ENCODE data around the gene PNPLA6. TPM values are rescaled to one million over a fixed set of nuclear protein-coding genes. Genes with fewer than 3 reads are reported as not detected.

The PNPLA6 gene
- total and polyA plus RNA-seq, 2 of the 4 experiments (the other 2 are of a cell fraction), result 17.9 to 52.7 TPM

DNA sequence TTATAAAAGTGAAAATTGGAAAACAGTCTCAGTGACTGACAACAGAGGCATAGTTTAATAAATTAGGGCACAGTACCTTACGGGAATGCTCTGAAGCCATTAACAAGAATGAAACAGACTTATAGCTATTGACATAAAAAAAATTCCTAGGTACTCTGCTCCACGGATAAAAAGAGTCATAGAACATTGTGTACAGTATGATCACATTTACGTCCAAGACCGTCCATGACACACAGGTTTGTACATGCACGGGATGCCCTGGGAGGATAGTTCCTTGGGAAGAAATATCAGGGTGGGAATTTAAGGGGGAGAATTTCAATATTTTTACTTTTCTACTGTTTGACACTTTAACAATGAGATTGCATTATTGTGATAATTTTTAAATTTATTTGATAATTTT, 35.2 kb downstream of the PNPLA6 start:
- H2BK5ac ChIP-seq (ENCODE audit: low read depth, low read length, poor library complexity, severe bottlenecking), result no peak overlapping the region
- no peaks in the 10 kb centered on the region for H3K36me3 ChIP-seq (ENCODE audit: control insufficient read depth, insufficient read depth, low read length)
- no peak overlapping the region for H2BK20ac ChIP-seq (ENCODE audit: low read depth, low read length)
- dilution Hi-C loops (cut with HindIII; ENCODE audit: low sequenced_read_pairs, unreplicated experiment), result no loop called here
- no peak overlapping the region for H2AFZ ChIP-seq (replicated peaks; ENCODE audit: low read length, poor library complexity)
- no peak overlapping the region for H2BK15ac ChIP-seq (ENCODE audit: low read depth, low read length)
- H2BK120ac ChIP-seq (ENCODE audit: low read depth, low read length), result no peak overlapping the region
- no peak overlapping the region for H4K91ac ChIP-seq (ENCODE audit: insufficient read depth, low read depth, low read length)
- H3K4me3 ChIP-seq (ENCODE audit: insufficient read depth, low read depth, low read length), result no peak overlapping the region
- no peaks in the 10 kb centered on the region for H3K9me1 ChIP-seq (ENCODE audit: insufficient read depth, low read length)
- H3K23ac ChIP-seq (ENCODE audit: low read depth, low read length), result no peak overlapping the region
- no peak for ATAC-seq (ENCODE audit: low read depth)
- H2AK5ac ChIP-seq (ENCODE audit: low read depth, low read length), result no peak overlapping the region
- WGBS, 2 experiments (ENCODE audit: extremely low coverage in 2 of 2, insufficient read length in 1 of 2), result no CpG with 5 or more reads among the region's 5 CpGs
- no peak for TF ChIP-seq MAZ (IDR thresholded peaks at IDR 0.05; ENCODE audit: borderline replicate concordance, low read depth, low read length)
- no peak for TF ChIP-seq RCOR1 (IDR thresholded peaks at IDR 0.05; ENCODE audit: insufficient replicate concordance, low read length)
- TF ChIP-seq RFX5 (IDR thresholded peaks at IDR 0.05; ENCODE audit: low read depth, low read length), result no peak
- TF ChIP-seq CHD1 (IDR thresholded peaks at IDR 0.05; ENCODE audit: low read depth, low read length), result no peak
- no peak for TF ChIP-seq MXI1 (IDR thresholded peaks at IDR 0.05; ENCODE audit: borderline replicate concordance, low read depth, low read length)
- TF ChIP-seq MAFK (IDR thresholded peaks at IDR 0.05; ENCODE audit: low read depth, low read length), result no peak
- no peak overlapping the region for H3K4me2 ChIP-seq (ENCODE audit: low read depth, low read length)
- H3K27ac ChIP-seq (ENCODE audit: insufficient read depth, low read length), result no peak overlapping the region
- intact Hi-C loops (cut with micrococcal nuclease), result no loop called here
- H3K14ac ChIP-seq (replicated peaks; ENCODE audit: low read depth, low read length), result no peak overlapping the region
- no peaks in the 10 kb centered on the region for H3K9me3 ChIP-seq (ENCODE audit: control insufficient read depth, insufficient read depth, low read length)
- no peaks in the 10 kb centered on the region for H3K27me3 ChIP-seq (ENCODE audit: control insufficient read depth, insufficient read depth, low read length)
- H3K4me1 ChIP-seq (ENCODE audit: control insufficient read depth, insufficient read depth, low read length), result no peaks in the 10 kb centered on the region
- DNase-seq, result no peak
- H3K4ac ChIP-seq (ENCODE audit: low read depth, low read length), result no peak overlapping the region
- BruUV-seq (replicated peaks), result no TSS peak
- H4K20me1 ChIP-seq (ENCODE audit: insufficient read depth, low read length), result no peaks in the 10 kb centered on the region
- CTCF ChIA-PET, result interaction anchor here (0.7 kb wide), 1 partner anchor 233 kb away, joined by 4 read pairs; no protein-coding TSS in a partner anchor
- H3K56ac ChIP-seq (ENCODE audit: extremely low read depth, insufficient read depth, low read length), result no peak overlapping the region
- no peak overlapping the region for H2AK9ac ChIP-seq (replicated peaks; ENCODE audit: low read depth, low read length, poor library complexity)
- H4K8ac ChIP-seq (ENCODE audit: low read depth in 2 of 2, low read length in 2 of 2), result no peak overlapping the region
- H3K9ac ChIP-seq (ENCODE audit: low read depth, low read length), result no peak overlapping the region
- no peaks in the 10 kb centered on the region for H3K79me1 ChIP-seq (ENCODE audit: low read depth in 1 of 2, low read length in 2 of 2)
- POLR2A ChIA-PET (ENCODE audit: unreplicated experiment), result no interaction called here
- no peak overlapping the region for H4K5ac ChIP-seq (ENCODE audit: low read depth, low read length)
- no peak overlapping the region for H3K18ac ChIP-seq (ENCODE audit: low read depth, low read length)
- in situ Hi-C loops (cut with MboI; ENCODE audit: low sequenced_read_pairs), result no loop called here
